Measurements from ENCODE around the gene KIRREL3. TPM values are rescaled to one million over a fixed set of nuclear protein-coding genes. Genes with fewer than 3 reads are reported as not detected.

KIRREL3 gene
- total and polyA plus RNA-seq, 9 of the 15 experiments (the other 6 are each of a cell fraction or from before 2014, with no cell fraction given): 0.04 to 0.10 TPM; not detected in 7

DNA sequence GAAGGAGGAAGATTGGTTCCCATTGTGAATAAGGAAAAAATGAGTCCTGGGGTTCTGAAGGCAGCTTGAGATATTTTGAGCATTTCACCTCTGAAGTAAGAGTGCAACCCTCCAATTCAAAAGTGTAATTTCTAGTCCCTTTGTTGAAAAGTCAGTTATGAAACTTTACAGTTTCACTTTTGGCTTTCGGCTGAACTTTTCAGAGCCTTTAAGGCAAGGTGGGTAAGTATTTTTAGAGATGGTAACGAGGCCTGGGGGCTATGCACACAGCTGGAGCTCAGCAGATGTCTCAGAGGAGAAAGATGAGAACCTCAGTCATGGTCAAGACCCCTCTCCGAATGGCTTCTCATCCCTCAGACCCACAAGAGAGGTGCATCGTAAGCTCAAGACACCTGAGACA lies 267.6 kb downstream of the KIRREL3 start:
- no peak for FAIRE-seq
- Histone ChIP-seq H2AFZ (ENCODE audit: low read depth, low read length) (no peak overlapping the region), H3K9ac (ENCODE audit: insufficient read depth in 1 of 2, low read depth in 2 of 2, low read length in 2 of 2) (no peak overlapping the region), H3K4me1 (replicated peaks in 1 of 2; ENCODE audit: control insufficient read depth in 2 of 2, insufficient read depth in 2 of 2, low read length in 2 of 2) (no peaks in the 10 kb centered on the region), H3K4me2 (ENCODE audit: insufficient read depth, low read length) (no peak overlapping the region), H3K9me1 (ENCODE audit: control insufficient read depth, insufficient read depth, low read length) (no peaks in the 10 kb centered on the region), H3K4me3 (no peak overlapping the region), H3K9me3 (replicated peaks; ENCODE audit: control insufficient read depth, insufficient read depth, low read depth, low read length) (no peaks in the 10 kb centered on the region), H4K20me1 (replicated peaks; ENCODE audit: control insufficient read depth, insufficient read depth, low read length) (no peaks in the 10 kb centered on the region), H3K36me3 (ENCODE audit: control insufficient read depth, insufficient read depth, low read length) (no peaks in the 10 kb centered on the region), H3K79me2 (ENCODE audit: control insufficient read depth, insufficient read depth, low read length) (no peaks in the 10 kb centered on the region), H3K27ac (ENCODE audit: extremely low read depth, low read depth, low read length) (no peak overlapping the region), H3K27me3 (ENCODE audit: control insufficient read depth in 2 of 2, insufficient read depth in 2 of 2, low read length in 2 of 2) (peaks cover 2 to 17% of the 10 kb centered on the region in 2 experiments; a peak in 1 of 5 replicates)
- intact Hi-C loops (cut with micrococcal nuclease) (no loop called here), in situ Hi-C loops (cut with MboI) (no loop called here)
- CTCF ChIA-PET (ENCODE audit: low intra/inter-chr PET ratio): no interaction called here
- POLR2A ChIA-PET: interaction anchor here (1.3 kb wide), 1 partner anchor 14 kb away, joined by 4 read pairs; no protein-coding TSS in a partner anchor
- ATAC-seq: no peak
- DNase-seq (ENCODE audit: extremely low read depth in 1 of 4, low spot score in 3 of 4): no peak
- no TSS peak for BruUV-seq (replicated peaks)
- WGBS (ENCODE audit: insufficient coverage, low coverage, missing lambda C conversion rate): 0% methylated on average over 3 of the region's 4 CpGs
- TF ChIP-seq SETDB1 (IDR thresholded peaks at IDR 0.05; ENCODE audit: low read length) (no peak), ZKSCAN3 (CRISPR knock-in tag; IDR thresholded peaks at IDR 0.05) (no peak), ARID1B (IDR thresholded peaks at IDR 0.05) (no peak), ATF7 (IDR thresholded peaks at IDR 0.05) (no peak), RHOXF2B (CRISPR knock-in tag; conservative IDR thresholded peaks at IDR 0.05) (no peak), HDAC2 (IDR thresholded peaks at IDR 0.05) (no peak), SREBF1 (IDR thresholded peaks at IDR 0.05; ENCODE audit: borderline replicate concordance, low read depth, low read length) (no peak), MEF2A (IDR thresholded peaks at IDR 0.05; ENCODE audit: control insufficient read depth, low read depth, low read length) (no peak), GATAD2B (IDR thresholded peaks at IDR 0.05; ENCODE audit: borderline replicate concordance) (no peak), ZNF133 (CRISPR knock-in tag; IDR thresholded peaks at IDR 0.05) (no peak)
- TF ChIP-seq, protein P1, sequence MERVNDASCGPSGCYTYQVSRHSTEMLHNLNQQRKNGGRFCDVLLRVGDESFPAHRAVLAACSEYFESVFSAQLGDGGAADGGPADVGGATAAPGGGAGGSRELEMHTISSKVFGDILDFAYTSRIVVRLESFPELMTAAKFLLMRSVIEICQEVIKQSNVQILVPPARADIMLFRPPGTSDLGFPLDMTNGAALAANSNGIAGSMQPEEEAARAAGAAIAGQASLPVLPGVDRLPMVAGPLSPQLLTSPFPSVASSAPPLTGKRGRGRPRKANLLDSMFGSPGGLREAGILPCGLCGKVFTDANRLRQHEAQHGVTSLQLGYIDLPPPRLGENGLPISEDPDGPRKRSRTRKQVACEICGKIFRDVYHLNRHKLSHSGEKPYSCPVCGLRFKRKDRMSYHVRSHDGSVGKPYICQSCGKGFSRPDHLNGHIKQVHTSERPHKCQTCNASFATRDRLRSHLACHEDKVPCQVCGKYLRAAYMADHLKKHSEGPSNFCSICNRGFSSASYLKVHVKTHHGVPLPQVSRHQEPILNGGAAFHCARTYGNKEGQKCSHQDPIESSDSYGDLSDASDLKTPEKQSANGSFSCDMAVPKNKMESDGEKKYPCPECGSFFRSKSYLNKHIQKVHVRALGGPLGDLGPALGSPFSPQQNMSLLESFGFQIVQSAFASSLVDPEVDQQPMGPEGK (CRISPR knock-in tag; IDR thresholded peaks at IDR 0.05; ENCODE audit: borderline replicate concordance): no peak
- TF ChIP-seq, protein P2, sequence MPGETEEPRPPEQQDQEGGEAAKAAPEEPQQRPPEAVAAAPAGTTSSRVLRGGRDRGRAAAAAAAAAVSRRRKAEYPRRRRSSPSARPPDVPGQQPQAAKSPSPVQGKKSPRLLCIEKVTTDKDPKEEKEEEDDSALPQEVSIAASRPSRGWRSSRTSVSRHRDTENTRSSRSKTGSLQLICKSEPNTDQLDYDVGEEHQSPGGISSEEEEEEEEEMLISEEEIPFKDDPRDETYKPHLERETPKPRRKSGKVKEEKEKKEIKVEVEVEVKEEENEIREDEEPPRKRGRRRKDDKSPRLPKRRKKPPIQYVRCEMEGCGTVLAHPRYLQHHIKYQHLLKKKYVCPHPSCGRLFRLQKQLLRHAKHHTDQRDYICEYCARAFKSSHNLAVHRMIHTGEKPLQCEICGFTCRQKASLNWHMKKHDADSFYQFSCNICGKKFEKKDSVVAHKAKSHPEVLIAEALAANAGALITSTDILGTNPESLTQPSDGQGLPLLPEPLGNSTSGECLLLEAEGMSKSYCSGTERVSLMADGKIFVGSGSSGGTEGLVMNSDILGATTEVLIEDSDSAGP (CRISPR knock-in tag; IDR thresholded peaks at IDR 0.05): no peak
- TF ChIP-seq, protein P3, sequence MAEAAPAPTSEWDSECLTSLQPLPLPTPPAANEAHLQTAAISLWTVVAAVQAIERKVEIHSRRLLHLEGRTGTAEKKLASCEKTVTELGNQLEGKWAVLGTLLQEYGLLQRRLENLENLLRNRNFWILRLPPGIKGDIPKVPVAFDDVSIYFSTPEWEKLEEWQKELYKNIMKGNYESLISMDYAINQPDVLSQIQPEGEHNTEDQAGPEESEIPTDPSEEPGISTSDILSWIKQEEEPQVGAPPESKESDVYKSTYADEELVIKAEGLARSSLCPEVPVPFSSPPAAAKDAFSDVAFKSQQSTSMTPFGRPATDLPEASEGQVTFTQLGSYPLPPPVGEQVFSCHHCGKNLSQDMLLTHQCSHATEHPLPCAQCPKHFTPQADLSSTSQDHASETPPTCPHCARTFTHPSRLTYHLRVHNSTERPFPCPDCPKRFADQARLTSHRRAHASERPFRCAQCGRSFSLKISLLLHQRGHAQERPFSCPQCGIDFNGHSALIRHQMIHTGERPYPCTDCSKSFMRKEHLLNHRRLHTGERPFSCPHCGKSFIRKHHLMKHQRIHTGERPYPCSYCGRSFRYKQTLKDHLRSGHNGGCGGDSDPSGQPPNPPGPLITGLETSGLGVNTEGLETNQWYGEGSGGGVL (CRISPR knock-in tag; IDR thresholded peaks at IDR 0.05): no peak
- TF ChIP-seq, protein P4, sequence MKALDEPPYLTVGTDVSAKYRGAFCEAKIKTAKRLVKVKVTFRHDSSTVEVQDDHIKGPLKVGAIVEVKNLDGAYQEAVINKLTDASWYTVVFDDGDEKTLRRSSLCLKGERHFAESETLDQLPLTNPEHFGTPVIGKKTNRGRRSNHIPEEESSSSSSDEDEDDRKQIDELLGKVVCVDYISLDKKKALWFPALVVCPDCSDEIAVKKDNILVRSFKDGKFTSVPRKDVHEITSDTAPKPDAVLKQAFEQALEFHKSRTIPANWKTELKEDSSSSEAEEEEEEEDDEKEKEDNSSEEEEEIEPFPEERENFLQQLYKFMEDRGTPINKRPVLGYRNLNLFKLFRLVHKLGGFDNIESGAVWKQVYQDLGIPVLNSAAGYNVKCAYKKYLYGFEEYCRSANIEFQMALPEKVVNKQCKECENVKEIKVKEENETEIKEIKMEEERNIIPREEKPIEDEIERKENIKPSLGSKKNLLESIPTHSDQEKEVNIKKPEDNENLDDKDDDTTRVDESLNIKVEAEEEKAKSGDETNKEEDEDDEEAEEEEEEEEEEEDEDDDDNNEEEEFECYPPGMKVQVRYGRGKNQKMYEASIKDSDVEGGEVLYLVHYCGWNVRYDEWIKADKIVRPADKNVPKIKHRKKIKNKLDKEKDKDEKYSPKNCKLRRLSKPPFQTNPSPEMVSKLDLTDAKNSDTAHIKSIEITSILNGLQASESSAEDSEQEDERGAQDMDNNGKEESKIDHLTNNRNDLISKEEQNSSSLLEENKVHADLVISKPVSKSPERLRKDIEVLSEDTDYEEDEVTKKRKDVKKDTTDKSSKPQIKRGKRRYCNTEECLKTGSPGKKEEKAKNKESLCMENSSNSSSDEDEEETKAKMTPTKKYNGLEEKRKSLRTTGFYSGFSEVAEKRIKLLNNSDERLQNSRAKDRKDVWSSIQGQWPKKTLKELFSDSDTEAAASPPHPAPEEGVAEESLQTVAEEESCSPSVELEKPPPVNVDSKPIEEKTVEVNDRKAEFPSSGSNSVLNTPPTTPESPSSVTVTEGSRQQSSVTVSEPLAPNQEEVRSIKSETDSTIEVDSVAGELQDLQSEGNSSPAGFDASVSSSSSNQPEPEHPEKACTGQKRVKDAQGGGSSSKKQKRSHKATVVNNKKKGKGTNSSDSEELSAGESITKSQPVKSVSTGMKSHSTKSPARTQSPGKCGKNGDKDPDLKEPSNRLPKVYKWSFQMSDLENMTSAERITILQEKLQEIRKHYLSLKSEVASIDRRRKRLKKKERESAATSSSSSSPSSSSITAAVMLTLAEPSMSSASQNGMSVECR (CRISPR knock-in tag; IDR thresholded peaks at IDR 0.05): no peak

Data from K562 (cell line).